GM12875 (cell line): ENCODE measurements around the gene RGS7.
"Not testable (repeated sequence)": the region's sequence is repeated elsewhere in the genome, so short reads cannot be mapped to it uniquely, and the experiment has no call there.

Experiments used
- H3K4me3 ChIP-seq: one replicate; pipeline ENCODE4 v1.5.1; 2011; ENCODE audit warnings: low read depth, low read length, control low read depth
- CTCF ChIP-seq: IDR thresholded peaks from 2 replicates; pipeline ENCODE4 v1.5.1; 2011; ENCODE audit warnings: low read depth, mild to moderate bottlenecking, control low read depth, inconsistent platforms, low read length, moderate library complexity, borderline replicate concordance; ENCODE audit not compliant: insufficient read depth

RGS7 gene

GRCh38 chr1:241316372-241316771, 40.6 kb downstream of the RGS7 start:
- TF ChIP-seq CTCF: no peak
- H3K4me3 ChIP-seq: no peak overlapping the region

- no peak overlapping the region for H3K4me3 ChIP-seq
Measured at GRCh38 chr1:241311056-241311746, 45.8 kb downstream of the RGS7 start.

GRCh38 chr1:241310451-241310850, 46.6 kb downstream of the RGS7 start:
- H3K4me3 ChIP-seq: no peak overlapping the region
- TF ChIP-seq CTCF: no peak

More at GRCh38 chr1:241311056-241311746, 45.8 kb downstream of the RGS7 start:
- no peak for TF ChIP-seq CTCF

GRCh38 chr1:241309651-241310050, 47.4 kb downstream of the RGS7 start:
- no peak overlapping the region for H3K4me3 ChIP-seq
- no peak for TF ChIP-seq CTCF

GRCh38 chr1:241308471-241308870, 48.5 kb downstream of the RGS7 start:
- H3K4me3 ChIP-seq: no peak overlapping the region
- no peak for TF ChIP-seq CTCF

GRCh38 chr1:241308011-241308410, 49.0 kb downstream of the RGS7 start:
- no peak for TF ChIP-seq CTCF
- no peak overlapping the region for H3K4me3 ChIP-seq

- no peak overlapping the region for H3K4me3 ChIP-seq
- TF ChIP-seq CTCF: no peak
Measured at GRCh38 chr1:241306125-241306790, 50.7 kb downstream of the RGS7 start.

GRCh38 chr1:241302024-241302423, 55.0 kb downstream of the RGS7 start:
- not testable (repeated sequence) for H3K4me3 ChIP-seq
